Measurements from ENCODE around the gene HSPA4L. TPM values are rescaled to one million over a fixed set of nuclear protein-coding genes. Genes with fewer than 3 reads are reported as not detected.
A peak's percentile ranks its signal among the peaks of the same experiment; 100 is the strongest.

HSPA4L gene
- total RNA-seq, 2 experiments from 2014 or later = 2.6 to 2.8 TPM

DNA sequence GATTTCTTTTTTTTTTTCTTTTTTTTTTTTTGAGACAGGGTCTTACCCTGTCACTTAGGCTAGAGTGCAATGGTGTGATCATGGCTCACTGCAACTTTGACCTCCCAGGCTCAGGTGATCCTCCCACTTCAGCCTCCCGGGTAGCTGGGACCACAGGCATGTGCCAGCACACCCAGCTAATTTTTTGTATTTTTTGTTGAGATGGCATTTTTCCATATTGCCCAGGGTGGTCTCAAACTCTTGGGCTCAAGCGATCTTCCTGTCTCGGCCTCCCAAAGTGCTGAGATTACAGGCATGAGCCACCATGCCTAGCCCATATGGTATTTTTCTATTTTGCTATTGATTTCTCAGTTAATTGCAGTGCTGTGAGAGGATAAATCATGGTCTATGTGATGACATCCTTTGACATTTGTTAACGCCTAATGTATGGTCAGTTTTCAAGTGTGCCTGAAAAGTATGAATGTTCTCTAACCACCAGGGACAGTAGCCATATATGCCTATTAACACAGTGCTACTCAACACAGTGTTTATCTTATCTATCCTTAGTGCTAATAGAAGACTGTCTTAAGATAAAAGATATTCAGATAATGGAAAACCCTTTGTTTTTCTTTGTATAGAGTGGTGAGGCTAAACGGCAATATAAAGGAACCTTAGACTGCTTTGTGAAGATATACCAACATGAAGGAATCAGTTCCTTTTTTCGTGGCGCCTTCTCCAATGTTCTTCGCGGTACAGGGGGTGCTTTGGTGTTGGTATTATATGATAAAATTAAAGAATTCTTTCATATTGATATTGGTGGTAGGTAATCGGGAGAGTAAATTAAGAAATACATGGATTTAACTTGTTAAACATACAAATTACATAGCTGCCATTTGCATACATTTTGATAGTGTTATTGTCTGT, 9.1 kb upstream of the HSPA4L start:
- Mint-ChIP-seq H3K27ac (no peak overlapping the region), H3K36me3 (ENCODE audit: low read depth) (no peaks in the 10 kb centered on the region), H3K4me3 (no peak overlapping the region), H3K4me1 (ENCODE audit: low read depth) (no peaks in the 10 kb centered on the region), H3K27me3 (ENCODE audit: low read depth) (peaks cover 30% of the 10 kb centered on the region), H3K9me3 (no peaks in the 10 kb centered on the region)
- no peak for DNase-seq
- intact Hi-C loops (cut with micrococcal nuclease) = no loop called here
- CTCF ChIA-PET = no interaction called here

DNA sequence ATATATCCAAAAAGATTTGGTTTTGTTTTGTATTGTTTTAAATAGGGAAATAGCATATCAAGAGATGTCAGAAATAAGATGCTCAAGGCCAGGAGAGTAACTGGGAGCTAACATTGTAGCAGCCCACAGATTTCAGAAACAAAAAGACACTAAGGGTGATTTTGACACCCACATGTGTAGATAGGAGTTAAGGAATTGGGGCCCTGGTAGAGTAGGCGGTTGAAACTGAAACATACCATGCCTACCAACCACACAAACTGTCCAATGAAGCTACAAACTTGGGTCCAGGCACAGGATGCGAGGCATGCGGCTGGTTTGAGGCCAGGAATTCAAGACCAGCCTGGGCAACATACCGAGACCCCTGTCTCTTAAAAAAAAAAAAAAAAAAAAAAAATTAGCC, 6.3 kb upstream of the HSPA4L start:
- no peaks in the 10 kb centered on the region for H3K4me1 Mint-ChIP-seq (ENCODE audit: low read depth)
- peaks cover 49% of the 10 kb centered on the region for H3K27me3 Mint-ChIP-seq (ENCODE audit: low read depth)
- H3K27ac Mint-ChIP-seq = no peak overlapping the region
- H3K36me3 Mint-ChIP-seq (ENCODE audit: low read depth) = no peaks in the 10 kb centered on the region
- no peak overlapping the region for H3K4me3 Mint-ChIP-seq
- CTCF ChIA-PET = no interaction called here
- DNase-seq = no peak
- no peaks in the 10 kb centered on the region for H3K9me3 Mint-ChIP-seq
- intact Hi-C loops (cut with micrococcal nuclease) = no loop called here

DNA sequence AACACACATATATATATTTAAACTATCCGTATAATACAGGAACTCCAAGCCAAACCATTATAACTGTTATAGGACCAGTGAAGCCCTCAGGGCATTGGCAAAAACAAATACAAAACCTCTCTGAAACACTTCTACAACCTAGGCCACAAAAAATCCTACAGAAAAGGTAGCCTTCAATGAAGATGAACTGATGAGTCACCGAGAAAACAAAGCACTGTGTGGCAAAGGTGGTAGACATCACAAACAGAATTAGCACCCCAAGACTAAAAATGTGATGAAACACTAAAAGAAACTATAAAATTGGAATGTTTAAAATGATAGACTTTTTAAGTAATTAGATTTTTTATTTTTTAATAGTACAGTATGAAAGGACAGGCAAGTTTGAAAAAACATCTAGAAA, 5.5 kb upstream of the HSPA4L start:
- intact Hi-C loops (cut with micrococcal nuclease) = no loop called here
- no peak for DNase-seq
- CTCF ChIA-PET = no interaction called here
- Mint-ChIP-seq H3K4me1 (ENCODE audit: low read depth) (peaks cover 4% of the 10 kb centered on the region), H3K4me3 (no peak overlapping the region), H3K36me3 (ENCODE audit: low read depth) (no peaks in the 10 kb centered on the region), H3K27ac (no peak overlapping the region), H3K27me3 (ENCODE audit: low read depth) (peaks cover 51% of the 10 kb centered on the region), H3K9me3 (no peaks in the 10 kb centered on the region)

DNA sequence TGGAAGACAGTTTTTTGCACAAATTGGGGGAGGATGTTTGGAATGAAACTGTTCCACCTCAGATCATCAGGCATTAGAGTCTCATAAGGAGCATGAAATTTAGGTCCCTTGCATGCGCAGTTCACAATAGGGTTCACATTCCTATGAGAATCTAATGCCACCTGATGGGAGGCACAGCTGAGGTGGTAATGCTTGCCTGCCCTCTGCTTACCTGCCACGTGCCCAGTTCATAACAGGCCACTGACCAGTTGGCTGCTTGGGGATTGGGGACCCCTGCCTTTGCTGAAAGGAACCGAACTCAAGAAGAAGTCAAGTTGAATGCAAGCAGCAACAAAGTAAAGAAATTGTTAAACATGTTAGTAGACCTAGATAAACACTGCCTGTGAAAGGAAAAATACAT, 4.6 kb upstream of the HSPA4L start:
- peaks cover 4% of the 10 kb centered on the region for H3K4me1 Mint-ChIP-seq (ENCODE audit: low read depth)
- no peak overlapping the region for H3K4me3 Mint-ChIP-seq
- H3K27me3 Mint-ChIP-seq (ENCODE audit: low read depth) = peaks cover 50% of the 10 kb centered on the region
- CTCF ChIA-PET = no interaction called here
- no peak overlapping the region for H3K27ac Mint-ChIP-seq
- intact Hi-C loops (cut with micrococcal nuclease) = no loop called here
- DNase-seq = no peak
- H3K36me3 Mint-ChIP-seq (ENCODE audit: low read depth) = no peaks in the 10 kb centered on the region
- no peaks in the 10 kb centered on the region for H3K9me3 Mint-ChIP-seq

DNA sequence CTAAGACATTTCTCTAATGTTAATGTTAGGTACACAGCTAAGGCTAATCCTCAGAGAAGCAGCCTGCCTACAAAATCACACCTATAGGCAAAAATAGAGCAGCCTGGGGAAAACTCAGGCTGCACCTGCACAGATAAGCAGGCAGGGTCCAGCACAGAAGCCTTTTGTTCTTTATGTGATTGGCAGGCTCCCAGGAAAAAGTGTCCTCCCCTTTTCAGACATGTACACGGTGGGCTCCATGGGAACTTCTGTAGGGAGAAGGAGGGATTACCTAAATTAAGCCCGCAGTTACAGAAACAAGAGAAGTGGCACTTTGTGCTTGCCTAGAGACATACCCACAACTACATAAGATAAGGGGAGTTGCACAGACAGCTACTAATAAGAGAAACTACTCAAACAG, 4.0 kb upstream of the HSPA4L start:
- no peak for DNase-seq
- intact Hi-C loops (cut with micrococcal nuclease) = no loop called here
- no peak overlapping the region for H3K4me3 Mint-ChIP-seq
- peaks cover 57% of the 10 kb centered on the region for H3K27me3 Mint-ChIP-seq (ENCODE audit: low read depth)
- no peak overlapping the region for H3K27ac Mint-ChIP-seq
- CTCF ChIA-PET = interaction anchor here (0.5 kb wide), 1 partner anchor 9 kb away, joined by 3 read pairs; no protein-coding TSS in a partner anchor
- H3K9me3 Mint-ChIP-seq = no peaks in the 10 kb centered on the region
- no peaks in the 10 kb centered on the region for H3K36me3 Mint-ChIP-seq (ENCODE audit: low read depth)
- peaks cover 7% of the 10 kb centered on the region for H3K4me1 Mint-ChIP-seq (ENCODE audit: low read depth)

DNA sequence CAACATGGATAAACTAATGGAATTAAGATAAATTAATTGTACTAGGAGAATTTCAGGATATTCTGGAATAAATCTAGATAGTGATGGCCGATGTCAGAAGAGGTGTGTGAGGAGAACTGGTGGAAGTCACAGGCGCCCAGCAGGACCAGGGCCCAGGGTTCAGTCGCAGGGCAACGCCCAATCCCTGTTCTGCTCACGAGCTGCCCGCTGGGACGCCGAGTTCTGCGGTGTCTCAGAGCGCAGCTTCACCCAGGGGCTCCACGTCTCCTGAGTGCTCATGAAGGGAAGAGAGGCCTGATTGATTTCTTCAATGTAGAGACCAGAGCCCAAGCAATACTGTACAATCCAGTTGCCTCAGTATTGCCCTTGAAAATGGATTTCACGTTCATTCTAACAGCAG, 1.5 kb upstream of the HSPA4L start:
- H3K36me3 Mint-ChIP-seq (ENCODE audit: low read depth) = no peaks in the 10 kb centered on the region
- no peak for DNase-seq
- CTCF ChIA-PET = no interaction called here
- H3K4me3 Mint-ChIP-seq = no peak overlapping the region
- peaks cover 17% of the 10 kb centered on the region for H3K4me1 Mint-ChIP-seq (ENCODE audit: low read depth)
- peaks cover 63% of the 10 kb centered on the region for H3K27me3 Mint-ChIP-seq (ENCODE audit: low read depth)
- H3K9me3 Mint-ChIP-seq = no peaks in the 10 kb centered on the region
- intact Hi-C loops (cut with micrococcal nuclease) = loop anchor here (5.0 kb wide), 3 partner anchors 217 to 1317 kb away; partner anchors contain the start of gene C4orf33
- H3K27ac Mint-ChIP-seq = no peak overlapping the region

DNA sequence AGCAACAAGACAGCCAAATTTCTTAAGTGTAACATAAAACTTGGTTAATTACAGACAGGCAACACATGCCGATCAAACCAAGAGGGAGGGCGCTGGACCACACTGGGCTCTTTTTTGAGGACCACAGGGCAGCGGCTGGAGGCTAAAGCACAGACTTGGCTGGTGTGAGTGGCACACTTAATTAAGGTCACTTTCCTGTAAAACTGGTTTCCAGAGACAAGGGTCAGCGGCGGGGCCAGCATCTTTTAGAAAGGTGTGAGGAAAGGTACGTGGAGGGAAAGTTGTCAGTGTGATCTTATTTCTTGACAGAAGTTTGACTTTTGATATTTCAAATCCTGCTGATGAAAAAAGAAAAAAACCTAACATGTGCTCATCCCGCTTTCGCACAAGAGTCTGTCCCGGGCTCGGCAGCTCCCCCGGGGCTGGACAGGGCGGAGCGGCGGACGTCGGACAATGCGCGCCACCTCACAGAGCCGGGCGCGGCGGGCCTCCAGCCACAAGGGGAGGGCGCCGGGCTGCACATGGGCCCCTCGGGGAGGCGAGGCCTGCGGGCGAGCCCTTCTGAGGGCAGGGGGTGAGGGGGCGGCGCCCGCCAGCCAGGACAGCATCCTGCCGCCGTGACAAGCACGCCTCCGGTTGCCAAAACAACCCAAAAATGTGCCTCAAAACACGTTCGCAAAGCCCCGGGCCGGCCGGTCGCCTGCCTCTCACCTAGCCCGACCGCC, 660 bp upstream of the HSPA4L start:
- peaks cover 17% of the 10 kb centered on the region for H3K4me1 Mint-ChIP-seq (ENCODE audit: low read depth)
- no peak for DNase-seq
- H3K27me3 Mint-ChIP-seq (ENCODE audit: low read depth) = peaks cover 60% of the 10 kb centered on the region
- no peaks in the 10 kb centered on the region for H3K36me3 Mint-ChIP-seq (ENCODE audit: low read depth)
- intact Hi-C loops (cut with micrococcal nuclease) = loop anchor here (1.0 to 5.0 kb wide), 8 partner anchors 99 to 1316 kb away; partner anchors contain the start of genes ABHD18, C4orf33, INTU and LARP1B
- H3K4me3 Mint-ChIP-seq = peak overlapping the region; percentile 86
- no peak overlapping the region for H3K27ac Mint-ChIP-seq
- CTCF ChIA-PET = interaction anchor here (0.6 kb wide), 1 partner anchor 18 kb away, joined by 3 read pairs; no protein-coding TSS in a partner anchor
- H3K9me3 Mint-ChIP-seq = no peaks in the 10 kb centered on the region

DNA sequence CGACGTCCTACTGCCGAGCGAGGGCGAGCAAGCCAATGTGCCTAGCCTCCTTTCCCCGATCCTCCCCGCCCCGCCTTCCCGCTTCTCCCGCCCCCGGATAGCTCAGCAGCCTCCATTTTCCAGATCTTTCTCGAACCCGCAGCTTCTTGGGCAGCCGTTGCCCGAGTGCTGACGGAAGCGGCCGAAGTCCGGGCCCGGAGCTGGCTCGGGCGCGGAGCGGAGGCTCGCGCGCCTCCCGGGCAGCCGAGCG, 172 bp upstream of the HSPA4L start:
- H3K4me3 Mint-ChIP-seq = peak overlapping the region; percentile 86
- H3K27me3 Mint-ChIP-seq (ENCODE audit: low read depth) = peaks cover 59% of the 10 kb centered on the region
- no peak for DNase-seq
- peaks cover 17% of the 10 kb centered on the region for H3K4me1 Mint-ChIP-seq (ENCODE audit: low read depth)
- no peaks in the 10 kb centered on the region for H3K36me3 Mint-ChIP-seq (ENCODE audit: low read depth)
- no peaks in the 10 kb centered on the region for H3K9me3 Mint-ChIP-seq
- no peak overlapping the region for H3K27ac Mint-ChIP-seq
- intact Hi-C loops (cut with micrococcal nuclease) = loop anchor here (1.0 to 5.0 kb wide), 8 partner anchors 98 to 1315 kb away; partner anchors contain the start of genes ABHD18, C4orf33, INTU and LARP1B
- CTCF ChIA-PET = interaction anchor here (0.6 kb wide), 1 partner anchor 19 kb away, joined by 3 read pairs; no protein-coding TSS in a partner anchor

DNA sequence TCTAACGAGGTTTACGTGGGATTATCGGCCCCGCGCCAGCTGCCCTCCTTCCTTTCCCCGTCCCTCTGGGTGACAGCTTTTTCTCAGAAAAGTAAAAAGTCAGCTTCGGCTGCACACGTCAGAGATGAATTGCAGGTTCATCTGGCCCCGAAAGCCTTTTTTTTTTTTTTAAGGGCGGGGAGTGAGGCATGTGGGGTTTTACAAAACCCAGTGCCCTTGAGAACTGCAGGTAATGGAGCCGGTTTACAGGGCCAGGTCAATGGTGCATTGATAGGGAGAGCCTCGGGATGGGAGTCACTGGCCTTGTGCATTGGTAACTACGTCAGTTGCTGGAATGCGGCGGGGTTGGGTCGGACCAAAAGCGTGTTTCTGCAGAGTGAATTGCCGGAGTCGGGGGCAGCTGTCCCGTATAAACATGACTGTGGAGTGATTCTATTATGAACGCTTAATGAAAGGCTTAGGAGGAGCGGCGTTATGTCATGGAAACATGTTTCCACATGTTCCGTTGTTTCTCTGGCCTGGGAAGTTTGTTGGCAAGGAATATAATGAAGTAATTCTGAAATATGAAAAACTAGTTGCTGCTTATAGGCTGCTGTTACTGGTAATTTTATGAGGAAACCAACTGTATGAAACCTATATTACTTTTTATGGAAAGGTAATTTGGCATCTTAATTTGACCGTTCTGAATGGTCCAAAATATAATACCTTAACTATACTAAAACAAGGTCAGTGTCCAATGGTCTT, 1.1 kb downstream of the HSPA4L start:
- H3K27me3 Mint-ChIP-seq (ENCODE audit: low read depth) = peaks cover 53% of the 10 kb centered on the region
- CTCF ChIA-PET = interaction anchor here (0.6 to 0.8 kb wide), 2 partner anchors 104 to 268 kb away, joined by 3 to 5 read pairs; no protein-coding TSS in a partner anchor
- peak; percentile 81 for DNase-seq

DNA sequence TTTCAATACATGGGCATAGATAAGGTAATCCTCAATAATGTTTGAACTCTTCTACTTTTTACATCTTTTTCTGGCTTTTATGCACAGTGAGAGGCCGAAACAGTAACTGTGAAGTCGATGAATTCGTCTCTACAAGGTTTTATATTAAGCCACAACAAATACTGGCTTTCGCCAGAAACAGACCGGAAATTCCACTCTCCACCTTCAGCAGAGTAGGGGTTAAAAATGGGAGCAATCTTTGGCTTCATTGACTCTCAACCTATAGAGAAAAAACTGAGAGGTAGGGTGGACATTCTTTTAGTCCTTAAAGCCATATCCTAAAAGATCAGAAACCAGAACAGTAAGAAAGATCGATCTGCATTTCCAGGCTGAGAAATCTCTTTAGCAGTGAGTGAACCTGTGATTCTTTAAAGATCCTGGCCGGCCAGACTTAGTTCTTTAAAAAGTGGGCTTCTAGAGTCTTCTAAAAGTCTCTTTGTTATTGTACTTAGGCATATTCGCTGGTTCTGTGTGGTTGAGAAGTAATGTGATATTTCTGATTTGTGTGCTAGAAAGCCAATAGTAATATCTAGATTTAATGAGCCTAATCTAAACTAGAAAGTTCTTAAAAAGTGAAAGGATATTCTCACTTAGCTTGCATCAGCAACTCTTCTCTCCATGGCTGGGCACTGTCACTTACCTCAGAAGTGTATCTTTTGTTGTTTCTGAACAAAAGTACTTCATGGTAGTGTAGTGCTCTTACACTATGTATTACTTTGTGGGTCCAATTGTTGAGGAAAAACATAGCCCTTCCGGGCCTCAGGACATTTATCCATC, 2.0 kb downstream of the HSPA4L start:
- intact Hi-C loops (cut with micrococcal nuclease) = loop anchor here (2.0 to 5.0 kb wide), 5 partner anchors 151 to 1313 kb away; partner anchors contain the start of genes C4orf33 and INTU
- CTCF ChIA-PET = no interaction called here
- Mint-ChIP-seq H3K9me3 (no peaks in the 10 kb centered on the region), H3K4me3 (no peak overlapping the region), H3K36me3 (ENCODE audit: low read depth) (no peaks in the 10 kb centered on the region), H3K27ac (no peak overlapping the region), H3K27me3 (ENCODE audit: low read depth) (peaks cover 58% of the 10 kb centered on the region), H3K4me1 (ENCODE audit: low read depth) (peaks cover 17% of the 10 kb centered on the region)
- DNase-seq = no peak

More for the DNA sequence above, 1.1 kb downstream of the HSPA4L start:
- Mint-ChIP-seq H3K27ac (peak overlapping the region; percentile 80), H3K9me3 (no peaks in the 10 kb centered on the region), H3K4me3 (peak overlapping the region; percentile 86), H3K4me1 (ENCODE audit: low read depth) (peaks cover 17% of the 10 kb centered on the region), H3K36me3 (ENCODE audit: low read depth) (no peaks in the 10 kb centered on the region)
- intact Hi-C loops (cut with micrococcal nuclease) = loop anchor here (2.0 to 5.0 kb wide), 5 partner anchors 150 to 1314 kb away; partner anchors contain the start of genes C4orf33 and INTU

DNA sequence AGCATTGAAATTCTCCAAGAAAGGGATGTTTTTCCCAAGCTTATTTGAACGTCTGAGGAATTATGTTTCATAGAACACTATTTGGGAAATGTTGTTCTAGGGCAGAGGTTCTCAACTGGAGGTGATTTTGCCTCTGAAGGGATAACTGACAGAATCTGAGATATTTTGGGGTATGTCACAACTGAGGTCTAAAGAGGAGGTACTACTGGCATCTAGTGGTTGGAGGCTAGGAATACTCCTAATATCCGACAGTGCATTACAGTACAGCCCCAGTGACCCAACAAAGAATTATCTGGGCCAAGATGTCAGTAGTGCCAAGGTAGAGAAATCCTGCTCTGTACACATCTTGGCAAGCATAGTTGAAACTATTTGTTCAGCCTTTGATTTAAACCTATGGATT, 6.4 kb downstream of the HSPA4L start:
- no peaks in the 10 kb centered on the region for H3K9me3 Mint-ChIP-seq
- H3K36me3 Mint-ChIP-seq (ENCODE audit: low read depth) = no peaks in the 10 kb centered on the region
- peaks cover 44% of the 10 kb centered on the region for H3K27me3 Mint-ChIP-seq (ENCODE audit: low read depth)
- CTCF ChIA-PET = interaction anchor here (1.0 to 1.5 kb wide), 2 partner anchors 9 to 16 kb away, joined by 3 to 5 read pairs; no protein-coding TSS in a partner anchor
- H3K4me1 Mint-ChIP-seq (ENCODE audit: low read depth) = peaks cover 5% of the 10 kb centered on the region
- no peak for DNase-seq
- no peak overlapping the region for H3K4me3 Mint-ChIP-seq
- intact Hi-C loops (cut with micrococcal nuclease) = loop anchor here (1.0 kb wide), 1 partner anchor 183 kb away; no protein-coding TSS in a partner anchor
- H3K27ac Mint-ChIP-seq = no peak overlapping the region

Data from activated naive CD4-positive, alpha-beta T cell treated with anti-CD3 and anti-CD28 coated beads for 36 hours (primary cell).